Activated CD8-positive, alpha-beta memory T cell treated with anti-CD3 and anti-CD28 coated beads, Interleukin-2, amount 50 U/mL, for 48 hours (primary cell): ENCODE measurements around the gene GPSM1.

Experiments used
- DNase-seq: peaks from one replicate; pipeline ENCODE4 v3.0.0-alpha.2; 2020

GPSM1 gene

GRCh38 chr9:136334541-136334940, 7.2 kb downstream of the GPSM1 start:
- no peak for DNase-seq

GRCh38 chr9:136335296-136336155, 8.2 kb downstream of the GPSM1 start:
- DNase-seq = no peak

- DNase-seq = no peak
These were observed 9.0 kb downstream of the GPSM1 start for GRCh38 chr9:136336156-136336870.

- no peak for DNase-seq
These were observed 9.5 kb downstream of the GPSM1 start for GRCh38 chr9:136336881-136337280.

- DNase-seq = no peak
These were observed 10.4 kb downstream of the GPSM1 start for GRCh38 chr9:136337416-136338395.

- no peak for DNase-seq
These were observed 11.2 kb downstream of the GPSM1 start for GRCh38 chr9:136338511-136338910.

- DNase-seq = peak; percentile 73
These were observed 12.0 kb downstream of the GPSM1 start for GRCh38 chr9:136339173-136339957.

GRCh38 chr9:136339958-136340310, 12.6 kb downstream of the GPSM1 start:
- no peak for DNase-seq

- no peak for DNase-seq
These were observed 13.2 kb downstream of the GPSM1 start for GRCh38 chr9:136340356-136341041.

- DNase-seq = no peak
These were observed 13.8 kb downstream of the GPSM1 start for GRCh38 chr9:136341042-136341655.

- DNase-seq = no peak
These were observed 14.4 kb downstream of the GPSM1 start for GRCh38 chr9:136341769-136342168.

GRCh38 chr9:136342181-136343120, 15.1 kb downstream of the GPSM1 start:
- peak; percentile 91 for DNase-seq

- DNase-seq = no peak
These were observed 16.0 kb downstream of the GPSM1 start for GRCh38 chr9:136343121-136343883.

GRCh38 chr9:136343884-136344269, 16.5 kb downstream of the GPSM1 start:
- DNase-seq = no peak

GRCh38 chr9:136344544-136345280, 17.4 kb downstream of the GPSM1 start:
- DNase-seq = no peak

GRCh38 chr9:136345281-136346156, 18.2 kb downstream of the GPSM1 start:
- no peak for DNase-seq

GRCh38 chr9:136346157-136346481, 18.8 kb downstream of the GPSM1 start:
- no peak for DNase-seq
